GM20431 (cell line): ENCODE results near the gene RAB34.

ENCODE experiments used
- in situ Hi-C: fragments of 300-500 bp; cut with MseI, MboI; formaldehyde crosslinking; loops from one replicate; pipeline ENCODE4 v1.15.0; 2020; ENCODE audit warnings: low sequenced_read_pairs; ENCODE audit not compliant: unreplicated experiment

RAB34 gene

GRCh38 chr17:28715217-28715616 is 2.5 kb downstream of the RAB34 start:
- in situ Hi-C loops, result no loop called here

GRCh38 chr17:28714281-28714680 is 3.4 kb downstream of the RAB34 start:
- in situ Hi-C loops, result no loop called here

- in situ Hi-C loops, result no loop called here
These were observed 4.8 kb downstream of the RAB34 start for GRCh38 chr17:28712705-28713415.

- in situ Hi-C loops, result no loop called here
These were observed 5.5 kb downstream of the RAB34 start for GRCh38 chr17:28712032-28712704.

- in situ Hi-C loops, result no loop called here
These were observed 6.0 kb downstream of the RAB34 start, which contains the start of gene PROCA1 for GRCh38 chr17:28711723-28712031. Gene PROCA1, minus strand, starts transcription at chr17:28711888. Its CDS starts 228 bp downstream, at chr17:28711660.

GRCh38 chr17:28710861-28711722 is 6.6 kb downstream of the RAB34 start:
- in situ Hi-C loops, result no loop called here

- in situ Hi-C loops, result no loop called here
These were observed 10.3 kb downstream of the RAB34 start for GRCh38 chr17:28707339-28707720.

GRCh38 chr17:28706471-28707338 is 11.0 kb downstream of the RAB34 start:
- in situ Hi-C loops, result no loop called here

- in situ Hi-C loops, result no loop called here
These were observed 11.8 kb downstream of the RAB34 start for GRCh38 chr17:28705728-28706334.

- in situ Hi-C loops, result no loop called here
These were observed 12.5 kb downstream of the RAB34 start for GRCh38 chr17:28705074-28705659.

- in situ Hi-C loops, result no loop called here
These were observed 13.3 kb downstream of the RAB34 start for GRCh38 chr17:28704219-28704858.

GRCh38 chr17:28703552-28704218 is 14.0 kb downstream of the RAB34 start:
- in situ Hi-C loops, result no loop called here

- in situ Hi-C loops, result no loop called here
These were observed 14.9 kb downstream of the RAB34 start for GRCh38 chr17:28702752-28703150.

GRCh38 chr17:28702026-28702751 is 15.5 kb downstream of the RAB34 start:
- in situ Hi-C loops, result no loop called here

- in situ Hi-C loops, result no loop called here
These were observed 16.7 kb downstream of the RAB34 start for GRCh38 chr17:28700830-28701492.

- in situ Hi-C loops, result no loop called here
These were observed 17.4 kb downstream of the RAB34 start for GRCh38 chr17:28700278-28700677.

- in situ Hi-C loops, result no loop called here
These were observed 19.3 kb downstream of the RAB34 start for GRCh38 chr17:28698253-28698941.
